ENCODE results near the gene WWOX.
"Not testable (repeated sequence)": the region's sequence is repeated elsewhere in the genome, so short reads cannot be mapped to it uniquely, and the experiment has no call there.

WWOX gene

DNA sequence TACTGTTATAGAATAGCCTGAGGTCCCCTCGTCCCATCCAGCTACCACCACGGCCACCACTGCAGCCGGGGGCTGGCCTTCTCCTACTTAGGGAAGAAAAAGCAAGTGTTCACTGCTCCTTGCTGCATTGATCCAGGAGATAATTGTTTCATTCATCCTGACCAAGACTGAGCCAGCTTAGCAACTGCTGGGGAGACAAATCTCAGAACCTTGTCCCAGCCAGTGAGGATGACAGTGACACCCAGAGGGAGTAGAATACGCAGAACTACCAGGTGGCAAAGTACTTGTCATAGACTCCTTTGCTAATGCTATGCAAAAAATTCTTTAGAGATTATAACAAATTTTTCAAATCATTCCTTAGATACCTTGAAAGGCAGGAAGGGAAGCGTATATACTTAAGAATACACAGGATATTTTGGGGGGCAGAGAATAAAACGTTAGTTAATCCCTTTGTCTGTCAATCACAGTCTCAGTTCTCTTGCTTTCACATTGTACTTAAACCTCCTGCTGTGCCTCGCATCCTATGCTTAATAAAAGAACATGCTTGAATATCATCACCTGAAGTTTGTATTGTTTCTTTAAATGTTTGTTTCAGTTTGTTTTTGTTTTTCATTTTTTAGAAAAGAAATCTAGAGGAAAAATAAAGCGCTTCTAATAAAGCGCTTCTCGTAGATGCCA is 1112.8 kb downstream of the WWOX start:
- DNase-seq (ENCODE audit: low read depth): no peak

DNA sequence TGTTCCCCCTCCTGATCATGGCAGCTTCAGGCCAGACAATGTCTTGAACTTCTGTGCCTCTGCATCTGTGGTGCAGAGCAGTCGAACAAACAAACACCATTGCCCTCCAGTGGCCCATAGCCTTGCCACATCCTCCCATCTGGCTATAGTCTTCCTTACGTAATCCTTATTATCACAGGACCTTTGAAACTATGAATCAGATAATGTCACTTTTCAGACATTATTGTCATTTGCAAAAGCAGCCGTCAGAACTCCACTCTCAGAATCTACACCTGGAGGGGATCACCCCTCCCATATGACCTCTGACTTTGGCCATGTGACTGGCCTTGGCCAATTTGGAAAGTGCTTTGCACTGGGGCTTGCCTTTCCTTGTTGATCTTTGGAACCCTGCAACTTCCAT is 1113.8 kb downstream of the WWOX start:
- DNase-seq (ENCODE audit: low read depth): no peak

DNA sequence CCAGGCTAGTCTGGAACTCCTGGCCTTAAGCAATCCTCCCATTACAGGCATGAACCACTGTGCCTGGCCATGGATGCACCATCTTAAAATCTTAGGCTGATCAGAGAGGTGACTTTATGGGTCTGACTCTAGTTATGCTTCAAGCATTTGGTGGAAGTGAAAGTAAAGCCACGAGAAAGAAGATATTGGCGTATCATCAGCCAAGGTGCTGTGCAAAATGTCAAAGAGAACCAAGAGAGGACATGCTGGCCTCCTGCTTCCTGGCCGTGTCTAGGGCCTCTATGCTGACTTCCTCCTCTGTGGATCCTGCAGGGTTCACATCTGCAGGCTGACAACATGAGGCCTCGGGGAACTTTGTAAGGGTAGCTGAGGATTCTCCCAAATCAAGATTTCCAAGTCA is 1115.8 kb downstream of the WWOX start:
- no peak for DNase-seq (ENCODE audit: low read depth)

DNA sequence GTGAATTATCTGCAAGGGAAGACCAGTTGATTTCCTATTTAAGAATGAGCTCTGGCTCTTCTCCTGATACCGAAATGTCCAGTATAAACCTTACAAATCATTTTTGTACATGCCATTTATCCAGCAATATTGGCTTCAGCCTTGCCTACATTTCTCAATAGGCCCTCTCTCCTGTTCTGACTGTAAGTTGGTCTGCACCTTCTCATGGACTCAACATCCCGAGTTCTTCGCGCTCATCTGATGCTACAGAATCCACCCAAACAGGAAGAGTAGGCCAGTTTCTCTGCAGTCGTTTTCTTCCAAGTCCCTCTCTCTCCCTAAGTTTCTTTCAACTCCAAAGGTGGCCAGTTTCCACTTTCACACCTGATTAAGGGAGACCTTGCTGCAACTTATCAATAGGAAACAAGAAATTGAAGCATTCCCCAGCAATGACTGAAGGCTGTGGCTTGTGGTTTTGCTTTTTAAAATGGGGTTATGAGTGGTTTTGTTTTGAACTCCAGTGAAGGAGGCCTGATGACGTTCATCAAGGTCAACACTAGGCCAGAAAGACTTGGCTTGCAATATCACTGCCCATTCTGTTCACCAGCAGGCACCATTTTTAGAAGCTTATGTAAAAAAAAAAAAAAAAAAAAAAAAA is 1118.0 kb downstream of the WWOX start:
- DNase-seq (ENCODE audit: low read depth): no peak

DNA sequence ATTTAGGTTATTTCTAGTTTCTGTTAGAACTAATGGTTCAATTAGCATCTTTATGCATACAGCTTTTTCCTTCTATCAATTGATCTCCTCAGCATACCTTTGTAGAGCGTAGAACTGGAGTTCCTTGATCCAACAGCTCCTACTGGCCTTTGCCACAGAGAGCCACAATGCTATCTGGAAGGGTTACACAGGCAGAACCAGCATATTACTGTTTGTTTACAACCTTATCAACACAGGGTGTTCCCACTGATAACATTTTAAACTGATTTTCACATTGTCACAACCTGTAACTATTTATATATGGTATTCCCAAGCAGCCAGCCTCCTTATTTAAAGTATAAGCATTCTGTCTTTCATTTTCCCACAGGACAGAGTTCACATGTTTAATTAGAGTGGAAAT is 1118.9 kb downstream of the WWOX start:
- DNase-seq (ENCODE audit: low read depth): no peak

DNA sequence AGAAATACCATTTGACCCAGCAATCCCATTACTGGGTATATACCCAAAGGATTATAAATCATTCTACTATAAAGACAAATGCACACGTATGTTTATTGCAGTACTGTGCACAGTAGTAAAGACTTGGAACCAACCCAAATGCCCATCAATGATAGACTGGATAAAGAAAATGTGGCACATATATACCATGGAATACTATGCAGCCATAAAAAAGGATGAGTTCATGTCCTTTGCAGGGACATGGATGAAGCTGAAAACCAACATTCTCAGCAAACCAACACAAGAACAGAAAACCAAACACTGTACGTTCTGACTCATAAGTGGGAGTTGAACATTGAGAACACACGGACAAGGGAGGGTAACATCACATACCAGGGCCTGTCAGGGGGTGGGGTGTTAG is 1126.5 kb downstream of the WWOX start:
- not testable (repeated sequence) for DNase-seq (ENCODE audit: low read depth)

DNA sequence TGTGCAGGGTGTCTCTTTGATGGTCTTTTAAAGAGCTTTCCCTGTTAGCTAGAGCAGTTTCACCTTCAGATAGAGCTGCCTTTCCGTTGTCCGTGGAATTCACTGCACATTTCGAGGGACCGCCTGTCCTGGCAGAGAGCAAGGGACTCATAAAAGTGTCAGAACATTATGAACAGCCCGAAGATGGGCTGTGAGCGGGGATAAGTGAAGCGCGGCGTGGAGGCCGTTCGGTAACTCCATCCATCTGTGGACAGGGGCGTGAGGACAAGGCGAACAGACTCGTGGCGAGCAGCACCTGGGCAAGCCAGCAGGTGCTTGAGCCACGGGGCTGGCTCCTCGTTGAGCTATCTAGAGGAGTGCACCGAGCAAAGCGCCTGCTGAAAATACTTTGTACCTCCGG is 1129.9 kb downstream of the WWOX start:
- no peak for DNase-seq (ENCODE audit: low read depth)

DNA sequence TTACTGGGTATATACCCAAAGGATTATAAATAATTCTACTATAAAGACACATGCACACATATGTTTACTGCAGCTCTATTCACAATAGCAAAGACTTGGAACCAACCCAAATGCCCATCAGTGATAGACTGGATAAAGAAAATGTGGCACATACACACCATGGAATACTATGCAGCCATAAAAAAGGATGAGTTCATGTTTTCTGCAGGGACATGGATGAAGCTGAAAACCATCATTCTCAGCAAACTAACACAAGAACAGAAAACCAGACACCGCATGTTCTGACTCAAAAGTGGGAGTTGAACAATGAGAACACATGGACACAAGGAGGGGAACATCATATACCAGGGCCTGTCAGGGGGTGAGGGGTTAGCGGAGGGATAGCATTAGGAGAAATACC is 1146.2 kb downstream of the WWOX start:
- DNase-seq (ENCODE audit: low read depth): not testable (repeated sequence)

DNA sequence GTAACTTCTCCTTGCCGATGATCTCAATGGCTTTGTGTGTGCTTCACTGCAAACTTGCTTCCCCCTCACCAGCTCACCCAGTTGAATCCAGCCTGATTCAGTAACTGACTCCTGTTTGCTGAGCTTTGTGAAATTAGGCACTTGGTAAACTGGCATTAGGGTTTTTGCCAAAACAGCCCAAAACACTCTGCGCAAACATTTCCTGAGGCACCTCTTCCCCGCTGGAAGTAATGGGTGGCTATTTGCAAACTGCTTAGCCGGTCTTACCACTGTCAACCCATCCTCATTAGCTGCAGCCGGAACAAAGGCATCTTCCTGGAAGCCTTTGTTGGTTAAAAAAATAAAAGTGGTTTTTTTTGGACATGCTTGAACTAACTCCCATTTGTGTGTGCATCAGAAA is 1147.9 kb downstream of the WWOX start:
- no peak for DNase-seq (ENCODE audit: low read depth)

DNA sequence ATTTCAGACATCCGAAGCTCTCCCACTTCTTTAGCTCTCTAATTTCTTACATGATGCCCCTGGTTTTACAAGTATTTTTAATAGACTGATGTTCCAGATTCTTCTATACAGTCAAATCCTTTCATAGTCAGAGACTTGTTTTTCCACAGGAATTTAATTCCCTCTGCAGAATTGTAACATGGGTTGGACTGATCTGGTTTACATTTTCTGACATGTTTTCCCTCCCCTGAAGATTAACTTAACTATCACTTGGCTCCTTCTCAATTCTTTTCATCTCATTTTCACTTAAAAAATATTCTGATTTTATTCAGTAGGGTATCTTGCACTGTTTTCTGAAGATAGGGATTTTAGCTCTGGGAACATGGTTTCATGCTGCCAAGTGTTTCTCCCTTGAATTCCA is 1148.9 kb downstream of the WWOX start:
- DNase-seq (ENCODE audit: low read depth): no peak

DNA sequence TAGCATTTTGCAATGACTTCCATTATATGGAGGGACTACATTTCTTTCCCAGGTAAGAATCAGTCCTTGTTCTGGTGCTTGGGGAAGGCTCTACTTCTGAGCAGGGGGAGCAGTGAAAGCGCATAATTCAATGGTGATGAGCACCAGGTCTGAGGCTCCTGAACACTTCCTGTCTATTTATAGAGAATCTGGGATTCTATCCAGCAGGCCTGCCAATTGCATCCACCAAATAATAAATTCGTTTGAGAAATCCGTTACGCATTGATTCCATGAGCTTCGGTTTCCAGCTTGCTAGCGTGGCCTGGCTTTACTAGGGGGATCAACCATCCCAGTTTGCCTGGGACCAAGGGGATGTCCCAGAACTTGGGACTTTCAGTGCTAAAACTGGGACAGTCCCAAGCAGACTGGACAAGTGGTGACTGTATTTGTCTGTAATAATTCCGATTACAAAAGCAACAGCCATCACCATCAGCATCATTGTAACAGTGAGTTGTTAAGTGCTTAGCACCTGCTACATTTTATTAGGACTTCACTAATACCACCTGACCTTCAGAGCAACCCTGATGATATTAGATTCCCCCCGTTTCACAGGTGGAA is 1151.1 kb downstream of the WWOX start:
- no peak for DNase-seq (ENCODE audit: low read depth)

DNA sequence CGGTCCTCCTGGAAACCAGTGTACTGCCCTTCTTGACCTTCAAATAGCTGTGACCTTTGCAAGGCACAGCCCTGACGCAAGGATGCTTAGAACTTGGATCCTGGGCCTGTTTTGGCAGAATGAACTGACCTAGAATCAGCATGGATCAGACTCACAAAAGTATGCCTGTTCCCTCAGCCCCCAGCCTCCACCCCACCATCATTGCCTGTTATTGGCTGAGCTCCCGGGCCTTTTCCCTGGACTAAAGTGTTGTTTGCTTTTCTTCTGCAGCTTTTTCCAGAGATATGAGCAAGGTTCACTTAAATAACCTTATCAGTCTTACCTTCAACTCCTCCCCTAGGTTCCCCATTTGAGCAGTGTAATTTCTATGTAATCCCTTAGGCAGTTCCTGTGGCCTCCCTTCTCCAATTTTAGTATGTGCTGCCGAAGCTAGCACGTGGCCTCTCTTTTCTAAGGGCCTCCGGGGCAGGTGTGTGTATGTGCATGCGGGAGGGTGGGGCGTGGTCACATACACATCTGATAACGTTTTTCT is 1153.7 kb downstream of the WWOX start:
- DNase-seq (ENCODE audit: low read depth): no peak

DNA sequence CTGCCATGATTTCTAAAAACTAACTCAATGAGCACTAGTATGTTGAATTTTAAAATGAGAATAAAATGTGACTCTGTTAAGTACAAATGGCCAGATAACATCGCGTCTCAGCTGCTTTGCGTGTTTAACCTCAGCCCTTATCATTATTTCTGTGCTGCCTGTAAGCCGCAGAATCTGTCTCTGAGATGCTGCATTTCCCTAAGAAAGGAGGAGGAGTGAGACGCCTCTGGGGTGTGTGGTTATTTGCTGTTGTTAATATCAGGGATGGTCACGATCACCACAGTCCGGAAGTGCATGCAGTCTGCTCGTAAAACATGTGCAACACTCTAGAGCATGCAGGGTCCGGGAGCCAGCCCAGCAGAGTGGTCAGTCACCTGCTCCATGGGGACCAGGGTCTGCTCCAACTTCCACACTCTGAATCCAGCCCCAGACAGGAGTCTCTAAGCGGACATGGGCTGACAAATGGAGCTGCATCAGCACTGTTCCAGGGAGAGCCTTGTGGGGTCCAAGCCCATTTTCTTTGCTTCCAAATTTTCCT is 1158.6 kb downstream of the WWOX start:
- DNase-seq (ENCODE audit: low read depth): no peak

DNA sequence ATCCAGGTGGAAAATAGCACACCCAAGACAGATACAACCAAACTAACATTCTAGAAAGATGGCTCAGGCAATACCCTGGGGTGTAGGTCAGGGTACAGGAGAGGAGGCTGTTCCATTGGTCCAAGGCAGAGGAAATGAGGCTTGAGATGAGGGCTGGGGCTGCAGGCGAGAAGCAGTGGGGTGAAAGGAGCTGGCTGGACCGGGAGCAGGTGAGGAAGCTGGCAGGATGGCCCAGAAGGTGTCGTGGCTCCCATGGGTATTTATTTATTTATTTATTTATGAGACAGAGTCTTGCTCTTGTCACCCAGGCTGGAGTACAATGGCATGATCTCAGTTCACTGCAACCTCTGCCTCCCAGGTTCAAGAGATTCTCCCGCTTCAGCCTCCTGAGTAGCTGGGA is 1161.4 kb downstream of the WWOX start:
- DNase-seq (ENCODE audit: low read depth): not testable (repeated sequence)

DNA sequence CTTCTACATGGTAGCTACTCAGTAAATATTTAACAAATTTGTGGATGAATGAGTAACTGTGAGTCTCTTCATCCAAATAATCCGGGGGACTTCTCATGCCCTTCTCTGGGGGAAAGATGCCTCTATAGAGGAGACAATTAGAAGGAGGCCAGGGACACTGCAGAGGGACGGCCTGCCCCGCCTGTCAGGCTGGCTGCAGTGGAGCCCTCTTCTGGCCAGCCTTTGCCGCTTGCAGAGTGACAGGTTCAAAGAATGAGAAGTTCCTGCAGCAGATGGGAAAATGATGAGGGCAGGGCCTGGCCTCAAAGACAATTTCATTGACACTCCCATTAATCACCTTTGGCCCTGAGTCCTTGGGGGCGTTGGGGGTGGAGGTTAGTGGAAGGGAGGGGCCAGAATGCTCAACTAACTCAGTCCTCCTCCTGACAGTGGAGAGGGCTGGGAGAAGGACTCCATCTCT is 1162.1 kb downstream of the WWOX start:
- DNase-seq (ENCODE audit: low read depth): peak; percentile 30

DNA sequence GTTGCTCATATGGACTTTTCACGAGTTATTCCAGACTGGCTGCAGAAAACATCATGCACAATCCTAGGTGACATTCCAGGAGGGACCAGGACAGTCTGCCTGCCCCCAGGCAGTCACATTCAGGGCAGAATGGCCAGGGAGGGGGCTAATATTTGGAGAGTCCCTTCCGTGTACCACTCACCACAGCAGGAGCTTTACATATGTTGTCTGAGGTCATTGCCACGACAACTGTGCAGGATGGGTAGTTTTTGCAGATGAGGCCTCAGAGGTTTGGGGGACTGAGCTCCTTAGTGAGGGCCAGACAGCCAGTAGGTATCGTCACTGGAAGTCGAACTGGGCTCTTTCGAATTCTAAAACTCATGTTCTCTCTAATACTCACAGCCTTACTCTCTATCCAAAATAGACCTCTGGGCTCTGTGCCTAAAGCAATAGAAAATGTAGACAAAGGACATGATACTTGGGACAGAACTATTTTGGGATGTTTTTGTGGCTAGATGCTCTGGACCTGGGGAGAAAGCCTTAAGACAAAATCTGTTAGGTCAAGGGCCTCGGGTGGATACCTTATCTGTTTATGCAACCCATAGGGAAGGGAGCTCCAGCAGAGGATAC is 1162.6 kb downstream of the WWOX start:
- DNase-seq (ENCODE audit: low read depth): no peak

All from activated T-helper 9 cell treated with anti-CD3 and anti-CD28 coated beads, Interleukin-2, amount 50 U/mL, for 16 hours (primary cell).